Endodermal cell (in vitro differentiated cells): ENCODE results near the gene BATF3. TPM values are rescaled to one million over a fixed set of nuclear protein-coding genes. Genes with fewer than 3 reads are reported as not detected.

ENCODE experiments used
- DNase-seq: peaks from one replicate; pipeline ENCODE4 v3.0.0-alpha.2; 2017
- H3K27ac ChIP-seq: 2 replicates; pipeline ENCODE4 v1.5.1; 2013; ENCODE audit warnings: mild to moderate bottlenecking, low read depth, low read length, moderate library complexity
- H3K27me3 ChIP-seq: 2 replicates; pipeline ENCODE4 v1.6.1; 2013; ENCODE audit warnings: mild to moderate bottlenecking, low read length, moderate library complexity; ENCODE audit not compliant: insufficient read depth, control insufficient read depth, poor library complexity, severe bottlenecking
- H3K36me3 ChIP-seq: 2 replicates; pipeline ENCODE4 v1.7.0; 2013; ENCODE audit warnings: mild to moderate bottlenecking, low read length, moderate library complexity; ENCODE audit not compliant: control insufficient read depth, insufficient read depth
- H3K4me1 ChIP-seq: one replicate; pipeline ENCODE4 v1.7.0; 2013; ENCODE audit warnings: low read length; ENCODE audit not compliant: control insufficient read depth, insufficient read depth
- H3K4me3 ChIP-seq: 2 replicates; pipeline ENCODE4 v1.5.1; 2013; ENCODE audit warnings: mild to moderate bottlenecking, low read length, moderate library complexity
- H3K9ac ChIP-seq: 2 replicates; pipeline ENCODE4 v1.6.1; 2013; ENCODE audit warnings: mild to moderate bottlenecking, low read length, moderate library complexity; ENCODE audit not compliant: poor library complexity, severe bottlenecking; ENCODE audit errors: extremely low read depth
- H3K9me3 ChIP-seq: 2 replicates; pipeline ENCODE4 v1.6.1; 2013; ENCODE audit warnings: mild to moderate bottlenecking, low read length, moderate library complexity; ENCODE audit not compliant: control insufficient read depth
- H3K27ac Mint-ChIP-seq: 2 replicates; pipeline ENCODE4 v1.8.0; 2020; ENCODE audit warnings: mixed read lengths
- H3K27me3 Mint-ChIP-seq: 2 replicates; pipeline ENCODE4 v1.8.0; 2021; ENCODE audit warnings: mild to moderate bottlenecking, mixed read lengths; ENCODE audit not compliant: insufficient read depth
- H3K36me3 Mint-ChIP-seq: 2 replicates; pipeline ENCODE4 v1.8.0; 2020; ENCODE audit warnings: low read depth, mixed read lengths
- H3K4me1 Mint-ChIP-seq: 2 replicates; pipeline ENCODE4 v1.8.0; 2020; ENCODE audit warnings: mixed read lengths
- H3K4me3 Mint-ChIP-seq: 2 replicates; pipeline ENCODE4 v1.8.0; 2020; ENCODE audit warnings: mild to moderate bottlenecking, moderate library complexity, mixed read lengths
- H3K9me3 Mint-ChIP-seq: 2 replicates; pipeline ENCODE4 v1.8.0; 2020; ENCODE audit warnings: mild to moderate bottlenecking, mixed read lengths
- CTCF ChIP-seq: fragments of 200-600 bp; sonication (generic); conservative IDR thresholded peaks from 2 replicates; pipeline ENCODE4 v1.5.0; 2021; ENCODE audit warnings: antibody characterized with exemption, mild to moderate bottlenecking
- WGBS, 2 experiments: methylation state at CpG; one replicate each; pipeline versions ENCODE4 v1.1.5 to v1.1.7; 2013; ENCODE audit warnings: missing lambda C conversion rate in 2 of 2, mixed read lengths in 1 of 2; ENCODE audit not compliant: insufficient coverage in 1 of 2, insufficient read length in 1 of 2; 5-methylcytosine and 5-hydroxymethylcytosine counted together
- total RNA-seq, 2 donors: library from RNA; stranded (reverse); fragmentation: NEBNext Ultra II Directional in 1 of 2; extraction: Animal tissue kit (Norgen Biotek cat#: 25700) in 1 of 2; gene quantifications; 2 replicates in 1 of 2; 3 replicates in 1 of 2; pipeline ENCODE4 v1.2.1, GENCODE V29; 2021

The BATF3 gene
- total RNA-seq, 2 donors from 2014 or later, result 1.5 to 4.0 TPM

DNA sequence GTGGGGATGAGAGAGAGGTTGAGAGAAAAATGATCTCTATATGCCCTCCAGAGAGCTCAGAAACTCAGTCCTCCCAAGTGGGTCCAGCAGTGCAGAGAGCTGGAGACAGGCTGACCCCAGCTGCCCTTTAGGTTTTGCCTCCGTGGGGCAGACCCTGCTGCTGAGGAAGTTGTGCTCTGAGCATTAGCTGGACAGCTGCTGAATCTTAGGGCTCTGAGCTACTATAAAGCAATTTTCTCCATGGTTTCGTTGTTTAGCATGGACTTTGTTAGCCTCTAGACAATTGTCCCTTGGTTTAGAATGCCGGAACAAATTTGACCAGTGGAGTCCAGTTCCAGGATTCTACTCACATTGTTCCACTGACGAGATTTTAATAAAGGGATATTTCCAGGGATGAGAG is 22.1 kb downstream of the BATF3 start:
- Histone ChIP-seq H3K27me3 (no peaks in the 10 kb centered on the region), H3K9ac (no peak overlapping the region), H3K27ac (no peak overlapping the region), H3K36me3 (no peaks in the 10 kb centered on the region), H3K9me3 (no peaks in the 10 kb centered on the region), H3K4me3 (no peak overlapping the region), H3K4me1 (peaks cover 9% of the 10 kb centered on the region)
- H3K4me3 Mint-ChIP-seq, result no peak overlapping the region
- no peaks in the 10 kb centered on the region for H3K27me3 Mint-ChIP-seq
- TF ChIP-seq CTCF, result no peak
- peak; percentile 33 for DNase-seq
- no peak overlapping the region for H3K27ac Mint-ChIP-seq
- WGBS, 2 experiments, result 86 to 96% methylated on average over 4 of the region's 4 CpGs
- H3K4me1 Mint-ChIP-seq, result peaks cover 23% of the 10 kb centered on the region
- no peaks in the 10 kb centered on the region for H3K36me3 Mint-ChIP-seq
- no peaks in the 10 kb centered on the region for H3K9me3 Mint-ChIP-seq

DNA sequence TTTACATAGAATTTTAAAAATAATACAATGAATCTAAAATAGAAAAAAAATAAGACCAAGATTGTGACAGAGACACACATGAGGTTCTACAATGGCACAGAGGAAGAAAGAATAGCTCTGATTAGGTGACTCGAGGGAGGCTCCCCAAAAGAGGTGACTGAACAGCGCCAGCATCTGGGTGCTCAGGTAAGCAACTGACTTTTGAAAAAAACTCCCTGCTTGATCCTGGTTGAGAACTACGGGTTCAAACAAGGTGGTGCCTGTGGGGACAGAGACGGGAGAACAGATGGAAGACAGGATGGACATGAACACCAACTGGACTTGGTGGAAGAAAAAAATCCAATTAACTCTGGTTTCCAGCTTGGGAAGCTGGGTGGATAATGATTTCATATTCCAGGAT is 22.5 kb downstream of the BATF3 start:
- Histone ChIP-seq H3K9ac (no peak overlapping the region), H3K4me3 (no peak overlapping the region), H3K9me3 (no peaks in the 10 kb centered on the region), H3K4me1 (peaks cover 9% of the 10 kb centered on the region), H3K27ac (no peak overlapping the region), H3K27me3 (no peaks in the 10 kb centered on the region), H3K36me3 (no peaks in the 10 kb centered on the region)
- H3K27ac Mint-ChIP-seq, result no peak overlapping the region
- no peaks in the 10 kb centered on the region for H3K9me3 Mint-ChIP-seq
- H3K4me3 Mint-ChIP-seq, result no peak overlapping the region
- peak; percentile 35 for DNase-seq
- H3K27me3 Mint-ChIP-seq, result no peaks in the 10 kb centered on the region
- TF ChIP-seq CTCF, result no peak
- no peaks in the 10 kb centered on the region for H3K36me3 Mint-ChIP-seq
- peaks cover 25% of the 10 kb centered on the region for H3K4me1 Mint-ChIP-seq
- WGBS, 2 experiments, result 91 to 95% methylated on average over 3 to 4 of the region's 4 CpGs

GRCh38 chr1:212675675-212676074 is 24.0 kb downstream of the BATF3 start:
- no peaks in the 10 kb centered on the region for H3K9me3 ChIP-seq
- Mint-ChIP-seq H3K9me3 (no peaks in the 10 kb centered on the region), H3K4me3 (no peak overlapping the region), H3K4me1 (peaks cover 28% of the 10 kb centered on the region), H3K27ac (no peak overlapping the region), H3K36me3 (no peaks in the 10 kb centered on the region), H3K27me3 (no peaks in the 10 kb centered on the region)
- H3K4me1 ChIP-seq, result peaks cover 20% of the 10 kb centered on the region
- H3K36me3 ChIP-seq, result no peaks in the 10 kb centered on the region
- no peak for TF ChIP-seq CTCF
- WGBS, 2 experiments, result 89% methylated on average over 1 of the region's 3 CpGs; no CpG with 5 or more reads in 1 of the 2 experiments
- H3K4me3 ChIP-seq, result no peak overlapping the region
- no peak overlapping the region for H3K27ac ChIP-seq
- no peak overlapping the region for H3K9ac ChIP-seq
- no peaks in the 10 kb centered on the region for H3K27me3 ChIP-seq
- peak; percentile 14 for DNase-seq
